ENCODE measurements around the gene SSMEM1.

- TF ChIP-seq CTCF (conservative IDR thresholded peaks at IDR 0.05; ENCODE audit: low read length) (no peak), EZH2phosphoT487 (IDR thresholded peaks at IDR 0.05; ENCODE audit: borderline replicate concordance, low read depth, low read length) (no peak)
Observed at GRCh38 chr7:130160023-130160422, 47.6 kb upstream of the SSMEM1 start.
